Adrenal gland (tissue), 12 donors: Measurements from ENCODE around the gene WNK4. TPM values are rescaled to one million over a fixed set of nuclear protein-coding genes. Genes with fewer than 3 reads are reported as not detected.
A peak's percentile ranks its signal among the peaks of the same experiment; 100 is the strongest.

Experiments used
- DNase-seq, 7 donors: peaks; one replicate each; pipeline ENCODE4 v3.0.0-alpha.2; 2019 to 2020
- H3K27ac ChIP-seq, 5 donors: fragments of 200-600 bp; sonication (generic) in 4 of 5; 1 replicate in 3 of 5; 2 replicates in 2 of 5; pipeline versions ENCODE4 v1.5.1 to v1.8.0; 2016 to 2020; ENCODE audit warnings: mild to moderate bottlenecking in 1 of 5
- H3K27me3 ChIP-seq: fragments of 200-600 bp; 2 replicates; pipeline ENCODE4 v1.8.0; 2021
- H3K36me3 ChIP-seq, 2 donors: fragments of 200-600 bp; replicated peaks in 1 of 2; 1 replicate in 1 of 2; 2 replicates in 1 of 2; pipeline versions ENCODE4 v1.5.1 to v1.8.0; 2018 to 2022
- H3K4me1 ChIP-seq, 2 donors: fragments of 200-600 bp; replicated peaks in 1 of 2; 1 replicate in 1 of 2; 2 replicates in 1 of 2; pipeline versions ENCODE4 v1.5.1 to v1.8.0; 2018 to 2021
- H3K4me3 ChIP-seq, 4 donors: fragments of 200-600 bp; sonication (generic) in 3 of 4; one replicate each; pipeline ENCODE4 v1.5.1; 2016 to 2018
- H3K9me3 ChIP-seq, 3 donors: fragments of 200-600 bp; sonication (generic) in 1 of 3; replicated peaks in 1 of 3; 1 replicate in 2 of 3; 2 replicates in 1 of 3; pipeline versions ENCODE4 v1.5.1 to v1.8.0; 2016 to 2021
- POLR2A ChIP-seq, 2 donors: fragments of 450-650 bp; IDR thresholded peaks; one replicate each; pipeline ENCODE4 v1.6.1; 2017; ENCODE audit warnings: antibody characterized with exemption in 2 of 2, mild to moderate bottlenecking in 2 of 2, moderate library complexity in 1 of 2
- WGBS, 4 donors: extraction: QIAGEN DNeasy Blood & Tissue Kit in 2 of 4; methylation state at CpG; one replicate each; pipeline versions ENCODE4 v1.1.5 to v1.1.7; 2013 to 2017; 5-methylcytosine and 5-hydroxymethylcytosine counted together
- intact Hi-C, 2 donors: fragments of 100-400 bp; cut with DNase I; formaldehyde crosslinking; loops; one replicate each; pipeline versions ENCODE4 v1.14.1 to v1.15.0; 2022 to 2023
- polyA plus RNA-seq, 3 donors: library from polyadenylated mRNA; stranded (reverse); fragments of 200-250 nt in 2 of 3; fragments of 350-450 nt in 1 of 3; fragmentation: Illumina TruSeq in 1 of 3; extraction: RNeasy Lipid Tissue Mini Kit (QIAGEN cat#74804) in 1 of 3; gene quantifications; one replicate each; pipeline ENCODE4 v1.2.3, GENCODE V29; 2013 to 2014
- total RNA-seq, 9 donors: library from RNA; depleted of rRNA in 4 of 9; stranded (reverse); fragments of >200 nt in 4 of 9; fragments of 120-200 nt in 1 of 9; fragmentation: NEBNext Ultra II Directional in 1 of 9; extraction: Animal tissue kit (Norgen Biotek cat#: 25700) in 1 of 9; gene quantifications; one replicate each; pipeline versions ENCODE4 v1.1.0 to v1.2.4, GENCODE V29; 2013 to 2023
- TF ChIP-seq, protein P1 (sequence below), 6 experiments: fragments of 450-650 bp in 4 of 6; fragments of 200-600 bp in 2 of 6; sonication (generic) in 1 of 6; IDR thresholded peaks; 1 replicate in 5 of 6; 2 replicates in 1 of 6; pipeline versions ENCODE4 v1.5.1 to v1.8.0; 2016 to 2021; ENCODE audit warnings: antibody characterized with exemption in 6 of 6, mild to moderate bottlenecking in 2 of 6, moderate library complexity in 1 of 6
- donor health status: healthy with polysubstance abuse.
- donor health status: Bipolar disorder and iron deficiency.
- donor health status: DM: yes; HTN: yes; CAD: no.
- donor health status: DM: no; HTN: no; CAD: no.
- donor health status: DM: no; HTN: no; CAD: no.
- donor health status: DM: yes; HTN: yes; CAD: no.

The WNK4 gene
- total and polyA plus RNA-seq, 12 donors, result 0.05 to 0.46 (median 0.18) TPM; not detected in 5

- Histone ChIP-seq H3K4me1 (peaks cover 18 to 22% of the 10 kb centered on the region in 2 donors), H3K27me3 (no peaks in the 10 kb centered on the region), H3K27ac (peak within 1 kb of the TSS; percentile 84 to 93 (median 90)), H3K36me3 (peaks cover 0 to 32% of the 10 kb centered on the region in 2 donors), H3K9me3 (no peaks in the 10 kb centered on the region), H3K4me3 (peak within 1 kb of the TSS; percentile 71 to 93 (median 83))
- WGBS, 4 donors, result 0 to 1% (median 0%) methylated on average over 46 to 71 of the region's 71 CpGs
- DNase-seq, result peak; percentile 90 to 95 (median 92)
- TF ChIP-seq, protein P1, sequence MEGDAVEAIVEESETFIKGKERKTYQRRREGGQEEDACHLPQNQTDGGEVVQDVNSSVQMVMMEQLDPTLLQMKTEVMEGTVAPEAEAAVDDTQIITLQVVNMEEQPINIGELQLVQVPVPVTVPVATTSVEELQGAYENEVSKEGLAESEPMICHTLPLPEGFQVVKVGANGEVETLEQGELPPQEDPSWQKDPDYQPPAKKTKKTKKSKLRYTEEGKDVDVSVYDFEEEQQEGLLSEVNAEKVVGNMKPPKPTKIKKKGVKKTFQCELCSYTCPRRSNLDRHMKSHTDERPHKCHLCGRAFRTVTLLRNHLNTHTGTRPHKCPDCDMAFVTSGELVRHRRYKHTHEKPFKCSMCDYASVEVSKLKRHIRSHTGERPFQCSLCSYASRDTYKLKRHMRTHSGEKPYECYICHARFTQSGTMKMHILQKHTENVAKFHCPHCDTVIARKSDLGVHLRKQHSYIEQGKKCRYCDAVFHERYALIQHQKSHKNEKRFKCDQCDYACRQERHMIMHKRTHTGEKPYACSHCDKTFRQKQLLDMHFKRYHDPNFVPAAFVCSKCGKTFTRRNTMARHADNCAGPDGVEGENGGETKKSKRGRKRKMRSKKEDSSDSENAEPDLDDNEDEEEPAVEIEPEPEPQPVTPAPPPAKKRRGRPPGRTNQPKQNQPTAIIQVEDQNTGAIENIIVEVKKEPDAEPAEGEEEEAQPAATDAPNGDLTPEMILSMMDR (IDR thresholded peaks at IDR 0.05), result no peak
- TF ChIP-seq POLR2A (IDR thresholded peaks at IDR 0.05), result peak; percentile 81 to 90
- intact Hi-C loops, result no loop called here
Measured at GRCh38 chr17:42832934-42833766, 52.7 kb downstream of the WNK4 start, which contains the start of gene PSME3. PSME3 (plus strand) TSS chr17:42833397; CDS start chr17:42833632, 235 bp downstream.

DNA sequence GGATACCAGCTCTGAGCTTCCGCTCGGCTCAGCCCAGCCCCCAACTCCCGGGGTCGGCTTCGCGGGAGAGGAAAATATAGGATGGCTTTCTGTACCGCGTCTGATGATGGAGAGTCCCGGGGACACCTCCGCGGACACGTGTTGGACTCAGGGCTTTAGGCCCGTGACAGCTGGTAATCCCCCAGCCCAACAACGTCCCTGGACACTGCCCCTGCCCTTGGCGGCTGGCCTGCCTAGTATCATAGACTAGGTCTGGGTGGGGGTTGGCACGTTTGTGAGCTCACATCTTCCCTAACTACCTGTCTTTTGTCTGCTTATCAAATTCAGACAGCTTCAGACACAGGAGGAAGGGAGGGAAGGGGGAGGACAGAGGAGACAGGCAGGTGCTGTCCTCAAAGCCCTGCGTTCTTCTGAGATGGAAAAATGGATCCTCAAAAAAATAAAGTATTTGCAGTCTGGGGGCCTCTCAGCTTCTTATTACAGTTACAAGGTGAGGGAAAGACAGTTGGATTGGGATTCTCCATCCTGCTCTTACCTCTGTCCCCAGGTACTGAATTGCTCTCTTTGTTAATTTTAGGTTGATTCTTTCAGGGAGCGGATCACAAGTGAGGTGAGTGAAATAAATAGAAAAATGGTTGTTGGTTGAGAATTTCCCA lies 53.5 kb downstream of the WNK4 start:
- Histone ChIP-seq H3K4me3 (peak overlapping the region; percentile 71 to 93 (median 83)), H3K36me3 (peaks cover 0 to 39% of the 10 kb centered on the region in 2 donors), H3K9me3 (no peaks in the 10 kb centered on the region), H3K4me1 (peaks cover 18 to 22% of the 10 kb centered on the region in 2 donors), H3K27me3 (no peaks in the 10 kb centered on the region), H3K27ac (peak overlapping the region in 4 of 5 donors; percentile 84 to 92 (median 88))
- DNase-seq, result peak in 1 of 7 donors; percentile 60
- TF ChIP-seq, protein P1 (IDR thresholded peaks at IDR 0.05), result no peak
- TF ChIP-seq POLR2A (IDR thresholded peaks at IDR 0.05), result no peak
- intact Hi-C loops, result no loop called here
- 6 to 41% (median 6%) methylated on average over 3 to 18 of the region's 18 CpGs for WGBS, 4 donors

GRCh38 chr17:42835732-42836131 lies 55.3 kb downstream of the WNK4 start:
- H3K27ac ChIP-seq, result no peak overlapping the region
- no peak overlapping the region for H3K4me3 ChIP-seq
- no peaks in the 10 kb centered on the region for H3K9me3 ChIP-seq
- TF ChIP-seq, protein P1 (IDR thresholded peaks at IDR 0.05), result no peak
- TF ChIP-seq POLR2A (IDR thresholded peaks at IDR 0.05), result no peak
- H3K27me3 ChIP-seq, result no peaks in the 10 kb centered on the region
- intact Hi-C loops, result no loop called here
- peaks cover 18 to 22% of the 10 kb centered on the region in 2 donors for H3K4me1 ChIP-seq
- peaks cover 0 to 57% of the 10 kb centered on the region in 2 donors for H3K36me3 ChIP-seq
- no peak for DNase-seq
- WGBS, 4 donors, result 93 to 99% (median 96%) methylated on average over 6 of the region's 6 CpGs
